Measurements from ENCODE around the gene LRP1-AS.
A peak's percentile ranks its signal among the peaks of the same experiment; 100 is the strongest.

The LRP1-AS gene

DNA sequence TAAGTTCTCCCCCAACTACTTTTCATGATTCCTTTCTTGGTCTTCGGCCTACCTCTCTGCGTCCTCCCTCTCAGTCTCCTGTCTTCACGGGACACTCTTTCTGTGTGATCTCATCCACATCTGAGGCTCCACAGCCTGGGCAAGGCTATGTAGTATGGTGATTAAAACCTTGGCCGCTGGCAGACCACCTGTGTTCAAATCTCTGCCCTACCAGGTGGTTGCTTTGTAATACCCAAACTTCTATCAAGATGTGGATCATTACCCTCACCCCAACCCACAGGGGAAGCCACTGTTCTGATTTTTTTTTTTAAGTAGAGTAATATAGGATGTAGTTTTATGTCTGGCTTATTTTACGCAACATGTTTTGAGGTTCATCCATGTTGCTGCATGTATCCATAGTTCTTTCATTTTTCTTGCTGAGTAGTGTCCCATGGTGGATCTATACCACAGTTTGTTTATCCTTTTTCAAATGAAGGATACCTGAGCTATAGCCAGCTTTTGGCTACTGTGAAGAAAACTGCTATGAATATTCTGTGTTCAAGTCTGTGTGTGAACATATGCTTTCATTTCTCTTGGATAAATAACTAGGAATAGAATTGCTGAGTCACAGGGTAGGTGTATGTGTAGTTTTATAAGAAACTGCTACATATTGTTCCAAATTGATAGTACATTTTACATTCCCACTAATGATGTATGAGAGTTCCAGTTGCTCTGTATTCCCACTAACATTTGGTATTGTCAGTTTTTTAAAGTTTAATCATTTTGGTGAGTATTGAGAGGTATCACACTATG lies 27.9 kb downstream of the LRP1-AS start:
- no peak for DNase-seq (ENCODE audit: low spot score)

DNA sequence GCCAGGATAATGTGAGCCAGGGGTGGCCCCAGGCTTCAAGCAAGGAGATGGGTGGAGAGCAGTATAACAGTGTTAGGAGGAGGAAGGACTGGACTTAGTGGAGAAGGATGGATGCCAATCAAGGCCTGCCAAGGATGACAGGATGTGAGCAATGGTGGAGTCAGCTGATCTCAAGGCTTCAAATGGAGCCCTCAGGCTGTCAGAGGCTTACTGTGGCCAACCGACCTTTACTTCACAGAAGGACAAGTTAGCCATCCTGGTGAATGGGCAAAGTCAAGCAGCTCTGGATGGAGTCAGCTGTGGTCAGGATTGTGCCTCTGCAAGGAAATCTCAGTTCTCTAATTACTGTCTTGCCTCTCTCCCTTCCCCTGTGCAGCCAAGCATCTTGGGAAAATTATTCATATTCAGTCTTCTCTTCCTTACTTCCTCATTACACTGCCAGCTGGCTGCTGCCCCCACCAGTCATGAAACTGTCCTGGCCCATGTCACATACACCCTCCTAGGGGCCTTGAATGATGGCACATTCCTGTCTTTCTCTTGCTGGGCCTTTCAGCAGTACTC lies 28.6 kb downstream of the LRP1-AS start:
- peak; percentile 56 for DNase-seq (ENCODE audit: low spot score)

DNA sequence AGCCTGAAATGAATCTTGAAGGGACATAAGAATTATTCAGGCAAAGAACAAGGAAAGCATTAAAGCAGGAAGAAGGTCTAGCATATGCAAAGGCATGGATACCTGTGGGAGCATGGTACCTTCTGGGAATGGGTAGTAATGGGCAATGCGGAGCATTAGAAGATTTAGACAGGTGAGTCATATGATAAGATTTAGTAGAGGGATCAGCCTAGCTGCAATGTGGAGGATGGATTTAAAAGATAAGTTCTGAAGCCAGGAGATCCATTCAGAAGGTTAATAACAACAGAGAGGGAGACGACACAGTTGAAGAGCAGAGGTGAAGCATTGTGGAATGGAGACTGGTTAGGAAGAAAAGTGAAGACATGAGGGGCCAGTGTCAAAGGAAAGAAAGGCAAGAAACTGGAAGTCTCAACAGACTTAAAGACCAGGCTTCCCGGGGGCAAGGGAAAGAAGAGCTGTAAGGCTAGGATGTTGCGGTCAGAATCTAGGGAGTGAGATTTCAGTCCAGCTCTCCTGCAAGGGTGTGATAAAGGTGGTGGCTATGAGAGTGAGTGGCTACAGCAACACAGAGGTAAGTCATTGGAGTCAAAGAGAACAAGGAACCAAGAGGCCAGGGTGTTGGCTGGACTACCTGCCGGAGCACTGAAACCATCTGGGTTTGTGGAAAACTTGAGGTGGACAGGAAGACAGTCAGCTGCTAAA lies 30.7 kb downstream of the LRP1-AS start:
- DNase-seq (ENCODE audit: low spot score): no peak

DNA sequence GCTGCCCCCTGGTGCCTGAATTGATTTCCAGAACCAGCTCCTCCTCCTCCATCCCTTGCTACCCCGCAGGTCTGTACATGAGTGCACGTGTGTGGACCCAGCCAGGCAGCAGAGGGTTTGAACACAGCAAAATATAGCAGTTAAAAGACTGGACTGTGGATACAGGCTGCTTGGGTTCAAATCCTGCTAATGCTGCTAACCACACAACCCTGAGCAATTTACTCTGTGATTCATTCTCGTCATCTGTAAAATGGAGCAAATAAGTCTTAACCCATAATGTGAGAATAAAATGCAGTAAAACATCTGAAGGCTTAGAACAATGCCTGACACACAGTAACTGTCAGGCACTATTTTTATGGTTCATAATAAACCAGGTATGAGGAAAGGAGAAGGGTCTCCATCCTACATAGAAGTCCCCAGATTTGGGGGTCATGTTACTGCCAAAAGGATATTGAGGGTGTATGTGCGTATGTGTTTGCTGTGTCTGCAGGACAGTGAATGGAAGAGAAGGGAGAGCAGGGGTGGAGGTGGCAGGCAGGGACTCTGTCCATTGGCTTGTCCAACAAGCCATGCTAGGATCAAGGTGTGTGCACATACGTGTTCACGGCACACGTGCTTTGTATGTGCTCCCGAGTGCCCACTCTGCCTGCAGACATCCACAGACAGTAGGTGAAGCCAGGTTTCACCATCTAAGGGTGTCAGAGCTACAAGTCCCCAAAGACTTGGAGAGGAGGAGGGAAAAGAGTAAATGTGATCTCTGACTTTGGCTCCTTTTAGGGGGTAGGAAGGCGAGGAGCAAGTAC lies 34.7 kb downstream of the LRP1-AS start:
- DNase-seq (ENCODE audit: low spot score): no peak

DNA sequence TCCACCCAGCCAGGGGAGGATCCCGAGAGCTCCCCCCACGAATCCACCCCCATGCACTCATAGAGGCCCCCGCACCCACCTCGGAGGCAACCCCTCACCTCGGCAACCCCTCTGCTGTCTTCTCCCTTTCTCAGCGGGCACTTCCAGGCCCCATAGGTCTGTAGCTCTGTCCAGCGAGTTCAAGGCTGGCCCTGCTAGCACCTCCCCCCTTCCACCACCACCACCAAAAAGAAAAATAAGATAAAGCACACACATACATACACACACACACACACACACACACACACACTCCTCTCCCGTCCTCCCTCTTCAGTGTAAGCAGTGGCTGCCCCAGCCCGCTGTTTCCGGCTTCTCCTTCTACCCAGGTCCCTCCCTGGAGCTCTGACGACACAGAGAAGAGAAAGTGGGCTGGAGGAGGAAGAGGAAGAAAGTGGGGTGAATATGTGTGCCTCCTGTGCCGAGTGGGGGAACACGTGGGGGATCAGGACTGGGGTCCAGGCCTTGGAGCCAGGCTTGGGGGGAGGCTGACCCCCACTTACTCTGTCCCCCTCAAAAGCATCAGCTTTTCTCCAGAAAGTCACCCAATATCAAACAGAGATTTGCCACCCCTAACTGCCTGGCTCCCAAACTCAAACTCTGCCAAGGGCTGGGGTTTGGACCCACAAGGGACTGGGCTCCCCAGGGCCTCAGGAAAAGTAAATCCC lies 36.2 kb downstream of the LRP1-AS start, which contains the start of gene STAT6:
STAT6 (minus strand) TSS at position 332 of the 704 bp plus-strand sequence. CDS start 3,084 bp downstream, outside the sequence.
- DNase-seq (ENCODE audit: low spot score): peak; percentile 51

DNA sequence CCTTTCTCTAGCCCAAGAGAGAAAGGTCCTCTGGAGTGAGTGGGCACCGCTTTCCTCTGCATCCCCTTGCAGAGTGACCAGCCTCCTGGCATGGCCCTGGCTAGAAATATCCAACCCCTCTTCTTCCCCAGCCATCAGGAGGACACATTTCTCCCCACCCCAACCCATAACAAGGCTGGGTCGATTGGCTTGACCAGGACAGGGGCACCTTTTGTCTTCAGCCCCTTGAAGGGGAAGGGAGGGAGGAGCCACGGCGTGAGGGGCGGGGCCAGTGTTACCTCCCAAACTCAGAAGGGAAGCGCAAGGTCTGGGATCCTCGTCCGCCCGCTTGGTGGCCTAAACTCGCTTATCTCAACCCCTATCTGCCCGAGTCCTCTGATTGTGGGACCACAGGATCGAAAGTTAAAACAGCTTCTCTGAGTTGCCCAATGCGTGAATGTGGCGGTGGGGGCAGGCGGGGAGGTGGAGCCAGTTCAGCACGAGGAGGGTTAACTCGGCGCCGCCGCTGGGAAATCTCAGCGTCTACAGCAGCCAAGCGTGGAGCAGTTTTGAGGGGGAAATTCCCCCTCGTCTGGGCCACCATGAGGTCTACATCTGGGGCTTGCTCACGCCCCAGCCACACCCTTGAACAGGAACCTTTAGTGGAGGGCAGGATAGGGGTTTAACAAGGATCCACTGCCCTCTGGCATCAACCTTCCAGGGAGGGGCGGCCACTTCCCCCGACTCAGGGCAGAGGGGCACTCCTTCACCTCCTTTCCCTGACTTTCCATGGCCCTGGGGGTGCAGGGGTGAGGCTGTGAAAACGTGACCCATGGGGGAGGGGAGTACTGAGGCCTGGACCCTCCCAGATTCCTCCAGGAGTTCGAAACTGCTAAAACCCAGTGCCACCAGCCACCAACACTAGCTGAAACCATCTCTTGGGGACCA lies 37.1 kb downstream of the LRP1-AS start:
- DNase-seq (ENCODE audit: low spot score): peak; percentile 58

DNA sequence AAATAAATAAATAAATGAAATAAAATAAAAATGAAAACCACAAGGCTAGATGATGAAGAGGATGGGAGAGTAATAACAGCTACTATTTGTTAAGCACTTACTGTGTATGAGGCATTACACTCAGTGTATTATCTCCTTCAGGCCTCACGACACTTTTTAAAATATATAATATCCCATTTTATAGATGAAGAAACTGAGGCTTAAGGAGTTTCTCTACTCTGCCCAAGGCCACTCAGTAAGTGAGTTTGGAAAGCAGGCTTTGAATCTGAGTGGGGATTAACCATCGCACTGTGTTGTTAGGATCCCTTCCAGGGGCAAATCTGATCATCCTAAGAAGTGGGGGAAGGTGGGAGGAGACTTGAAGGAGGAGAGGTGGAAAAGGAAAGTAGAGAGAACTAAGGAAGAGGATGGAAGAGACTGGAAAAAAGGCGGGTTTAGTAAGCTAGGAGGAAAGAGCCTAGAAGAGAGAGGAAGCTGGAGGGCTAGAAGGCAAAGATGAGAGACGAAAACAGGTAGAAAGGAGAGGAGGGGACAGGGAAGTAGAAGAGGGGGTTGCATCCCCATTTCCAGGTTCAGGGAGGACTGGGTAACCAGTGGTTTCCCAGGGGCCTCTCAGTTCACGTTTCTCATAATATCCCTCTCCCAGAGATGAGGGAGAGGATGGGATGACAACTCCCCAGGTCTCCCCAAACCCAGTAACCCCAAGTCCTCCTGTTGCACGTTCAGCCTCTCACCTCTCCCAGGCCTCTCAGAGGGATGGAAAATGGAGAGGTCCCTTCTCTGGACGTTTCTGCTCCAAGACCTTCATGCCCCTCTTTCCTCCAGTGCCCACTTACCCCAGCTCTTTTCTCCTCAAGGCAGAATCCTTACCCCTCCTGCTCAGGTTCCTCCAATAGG lies 38.0 kb downstream of the LRP1-AS start:
- DNase-seq (ENCODE audit: low spot score): no peak

DNA sequence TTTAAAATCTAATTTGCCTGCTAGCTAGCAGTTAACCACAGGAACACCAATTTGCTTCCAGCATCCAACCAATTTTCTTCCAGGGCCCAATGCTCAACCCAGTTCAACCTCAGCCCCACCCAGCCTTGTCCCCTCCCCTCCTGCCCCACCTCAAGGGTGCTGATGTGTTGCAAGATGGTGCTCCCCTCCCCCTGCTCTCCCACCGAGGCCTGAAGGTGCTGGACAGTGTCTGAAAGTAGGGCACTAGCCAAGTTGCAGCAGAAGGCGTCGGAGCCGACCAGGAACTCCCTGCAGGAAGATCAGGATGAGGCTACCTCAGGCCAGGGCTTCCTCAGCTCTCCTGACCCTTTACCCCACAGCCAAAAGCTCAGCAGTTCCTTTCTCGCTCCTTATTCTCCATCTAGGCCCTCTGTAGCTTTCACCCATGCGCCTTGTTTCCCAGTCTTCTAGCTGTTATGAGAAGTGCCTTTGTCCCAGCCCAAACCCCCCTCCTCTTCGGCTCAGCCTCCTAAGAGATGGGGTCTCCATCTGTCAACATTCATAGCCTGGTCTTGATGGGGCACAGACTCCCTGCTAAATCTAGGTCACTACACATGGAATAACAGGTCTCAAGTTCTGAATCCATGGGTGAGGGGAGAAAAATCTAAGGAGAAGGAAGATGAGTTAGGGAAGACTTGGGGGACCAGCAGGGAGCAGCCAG lies 39.8 kb downstream of the LRP1-AS start:
- DNase-seq (ENCODE audit: low spot score): no peak

DNA sequence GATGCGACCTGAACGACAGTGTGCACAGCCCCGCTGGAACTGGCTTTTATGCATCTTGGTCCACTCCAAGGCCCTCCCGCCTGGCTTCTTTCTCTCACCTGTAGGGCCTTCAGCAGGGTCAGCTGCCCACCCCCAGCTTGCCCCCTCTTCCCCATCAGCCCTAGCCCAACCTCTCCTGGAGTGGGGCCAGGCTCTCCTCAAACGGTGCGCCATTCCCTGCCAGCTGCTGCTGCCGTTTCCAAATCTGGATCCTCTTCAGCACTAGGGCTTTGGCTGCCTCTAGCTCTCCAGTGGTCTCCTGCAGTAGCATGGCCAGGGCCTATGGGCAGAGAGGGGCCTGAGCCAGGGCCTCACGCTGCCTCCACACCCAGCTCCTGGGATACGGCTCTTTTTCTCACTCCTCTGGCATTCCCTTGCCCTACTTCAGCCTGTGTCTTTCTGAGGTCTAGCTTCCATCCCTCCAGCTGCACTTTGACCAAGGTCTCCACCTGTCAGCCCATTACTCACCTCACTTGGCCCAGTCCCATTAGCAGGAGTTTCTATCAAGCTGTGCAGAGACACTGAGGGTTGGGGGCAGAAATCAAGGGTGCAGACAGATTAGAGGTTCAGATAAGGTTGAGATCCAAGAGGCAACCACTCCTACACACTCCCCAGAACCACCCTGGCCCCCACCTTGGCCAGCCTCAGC lies 41.3 kb downstream of the LRP1-AS start:
- DNase-seq (ENCODE audit: low spot score): no peak

DNA sequence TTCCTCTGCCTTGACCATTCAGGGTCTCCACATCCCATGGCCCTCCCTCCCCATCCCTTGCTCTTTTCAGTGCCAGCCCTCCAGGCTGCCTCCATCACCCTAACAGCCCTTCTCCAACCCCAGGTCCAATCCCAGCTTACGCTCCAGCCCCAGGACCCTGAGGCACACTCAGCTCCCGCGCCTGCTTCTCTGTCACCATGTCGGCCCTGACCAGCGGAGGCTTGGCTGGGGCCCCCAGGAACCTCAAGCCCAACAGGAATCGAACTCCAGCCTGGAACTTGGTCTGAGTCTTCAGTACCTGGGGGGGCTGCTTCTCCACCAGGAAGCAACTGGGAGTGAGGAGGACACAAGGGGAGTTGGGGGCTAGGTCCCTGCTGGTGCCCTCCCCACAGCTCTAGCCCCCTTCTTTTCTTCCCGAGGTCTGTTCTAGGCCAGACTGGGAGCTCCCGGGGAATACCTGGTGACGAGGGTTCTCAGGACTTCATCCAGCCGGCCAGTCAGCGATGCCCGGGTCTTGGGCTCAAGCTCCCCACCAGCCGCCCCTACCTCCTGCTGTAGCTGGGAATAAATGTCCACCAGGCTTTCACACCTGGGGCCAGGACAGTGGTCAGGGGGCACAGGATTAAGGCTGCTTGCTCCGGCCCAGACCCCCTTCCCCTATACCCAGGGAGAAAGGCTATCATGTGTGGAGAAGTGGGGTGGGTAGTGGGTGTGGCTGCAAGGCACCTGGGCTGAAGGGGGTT lies 42.2 kb downstream of the LRP1-AS start:
- no peak for DNase-seq (ENCODE audit: low spot score)

DNA sequence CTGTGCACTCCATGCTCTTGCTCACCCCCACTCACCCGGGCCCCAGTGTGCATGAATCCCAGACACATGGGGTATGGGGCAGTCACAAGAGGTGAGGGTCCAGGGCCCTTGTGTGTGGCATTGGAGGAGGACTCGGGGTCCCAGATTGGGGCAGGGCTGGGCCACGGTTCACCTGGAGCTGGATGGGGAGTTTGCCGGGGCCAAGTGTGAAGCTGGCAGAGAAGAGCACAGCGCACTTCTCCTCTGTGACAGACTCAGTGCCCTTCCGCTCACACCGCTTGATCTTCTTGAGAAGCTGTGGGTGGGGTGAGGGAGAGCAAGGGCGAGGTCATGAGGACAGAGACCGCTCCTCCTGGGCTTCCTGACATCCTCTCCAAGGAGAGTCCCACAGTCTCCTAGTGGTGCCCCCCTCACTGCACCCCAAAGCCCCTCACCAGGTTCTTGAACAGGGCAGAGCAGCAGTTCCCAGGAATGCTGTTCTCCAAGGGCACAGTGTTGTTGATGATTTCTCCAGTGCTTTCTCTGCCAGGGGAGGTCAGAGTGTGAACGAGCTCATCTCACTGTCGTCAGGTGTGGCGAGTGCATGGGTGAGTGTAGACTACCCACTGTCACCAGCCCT lies 43.0 kb downstream of the LRP1-AS start:
- no peak for DNase-seq (ENCODE audit: low spot score)

DNA sequence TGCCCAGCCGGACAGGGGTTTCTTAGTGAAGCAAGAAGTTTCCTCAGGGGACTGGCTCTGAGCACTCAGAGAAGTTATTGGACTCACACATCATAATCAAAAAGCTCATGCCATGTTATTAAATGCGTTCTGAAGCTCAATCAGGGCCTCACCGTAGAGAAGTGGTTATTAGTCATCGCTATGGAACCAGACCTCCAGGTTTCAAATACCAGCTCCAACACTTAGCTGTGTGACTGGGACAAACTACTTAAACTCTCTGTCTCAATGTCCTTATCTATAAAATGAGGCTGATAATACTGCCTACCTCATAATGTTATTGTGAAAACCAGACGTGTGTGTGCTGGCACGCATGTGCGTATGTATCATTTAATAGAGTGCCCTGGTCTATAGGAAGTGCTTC lies 43.6 kb downstream of the LRP1-AS start:
- no peak for DNase-seq (ENCODE audit: low spot score)

DNA sequence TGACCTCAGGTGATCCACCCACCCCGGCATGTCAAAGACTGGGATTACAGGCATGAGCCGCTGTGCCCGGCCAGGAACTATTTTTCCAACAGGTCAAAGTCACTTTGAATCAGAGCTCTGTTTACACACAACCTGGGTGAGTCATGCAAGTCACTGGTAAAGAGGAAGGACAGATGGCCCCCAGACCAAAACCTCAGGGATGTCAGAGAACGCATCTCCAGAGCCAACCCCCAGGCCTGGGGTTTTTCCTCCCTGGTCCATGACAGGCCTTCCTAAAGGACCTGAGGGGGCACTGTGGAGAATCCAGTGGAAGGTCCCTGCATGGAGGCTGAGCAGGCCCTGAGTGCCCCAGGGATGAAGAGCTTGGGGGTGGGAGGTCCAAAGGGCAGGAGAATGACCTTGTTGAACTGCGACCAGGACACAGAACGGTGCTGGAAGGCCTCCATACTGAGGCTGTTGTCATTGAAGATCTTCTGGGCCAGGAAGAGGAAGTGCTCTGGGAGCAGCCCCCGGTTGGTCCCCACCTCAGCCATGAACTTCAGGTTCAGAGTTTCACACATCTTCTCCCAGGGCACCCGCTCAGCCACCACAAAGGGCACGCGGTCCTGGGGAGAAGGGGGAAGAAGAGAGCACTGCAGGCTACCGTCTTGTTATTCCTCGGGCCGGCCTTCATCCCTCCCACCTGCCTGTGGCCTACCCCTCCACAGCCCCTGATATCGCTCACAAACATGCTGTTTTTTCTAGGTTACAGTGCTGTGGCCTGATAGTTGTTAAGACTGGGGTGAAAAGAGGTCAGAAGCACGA lies 45.3 kb downstream of the LRP1-AS start:
- no peak for DNase-seq (ENCODE audit: low spot score)

DNA sequence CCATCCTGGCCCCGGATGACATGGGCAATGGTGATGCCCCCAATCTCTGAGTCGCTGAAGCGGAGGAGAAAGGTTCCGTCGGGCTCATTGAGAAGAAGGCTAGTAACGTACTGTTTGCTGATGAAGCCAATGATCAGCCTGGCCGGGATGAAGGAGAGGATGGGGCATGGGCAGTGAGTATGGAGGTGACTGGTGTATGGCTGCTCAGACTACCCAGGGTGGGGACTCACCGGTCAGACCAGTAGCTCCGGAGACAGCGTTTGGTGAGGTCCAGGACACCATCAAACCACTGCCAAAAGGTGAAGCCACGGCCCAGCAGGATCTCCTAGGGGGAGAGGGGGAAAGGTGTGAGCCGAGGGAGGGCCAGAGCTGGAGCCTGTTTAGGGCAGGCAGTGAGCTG lies 47.7 kb downstream of the LRP1-AS start:
- DNase-seq (ENCODE audit: low spot score): no peak

DNA sequence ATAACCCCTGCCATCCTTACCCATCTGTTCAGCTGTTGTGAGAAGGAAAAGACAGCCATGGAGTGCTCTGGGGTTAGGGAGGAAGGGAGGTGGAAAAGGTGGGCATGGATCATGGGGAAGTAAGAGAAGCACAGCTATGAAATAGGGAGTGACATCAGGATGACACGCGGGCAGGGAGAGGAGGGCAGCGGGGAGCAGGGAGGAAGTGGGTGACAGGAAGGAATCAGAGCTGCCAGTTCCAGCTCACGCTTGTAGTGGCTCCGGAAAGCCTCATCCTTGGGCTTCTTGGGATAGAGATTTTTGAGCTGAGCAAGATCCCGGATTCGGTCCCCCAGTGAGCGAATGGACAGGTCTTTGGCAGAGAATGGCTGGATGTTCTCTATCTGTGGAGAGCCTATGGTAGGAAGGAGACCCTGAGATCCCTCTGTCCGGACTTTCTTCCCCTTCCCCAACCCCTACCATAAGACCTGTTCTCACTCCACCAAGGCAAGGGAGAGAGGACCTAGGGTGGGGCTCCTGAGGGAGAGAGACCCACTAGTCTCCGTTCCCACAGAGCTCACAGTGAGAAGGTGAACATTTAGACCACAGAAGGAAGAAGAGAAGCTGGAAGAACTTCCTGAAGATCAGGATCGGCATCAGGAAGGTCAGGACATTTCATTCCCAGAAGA lies 48.2 kb downstream of the LRP1-AS start:
- DNase-seq (ENCODE audit: low spot score): no peak

DNA sequence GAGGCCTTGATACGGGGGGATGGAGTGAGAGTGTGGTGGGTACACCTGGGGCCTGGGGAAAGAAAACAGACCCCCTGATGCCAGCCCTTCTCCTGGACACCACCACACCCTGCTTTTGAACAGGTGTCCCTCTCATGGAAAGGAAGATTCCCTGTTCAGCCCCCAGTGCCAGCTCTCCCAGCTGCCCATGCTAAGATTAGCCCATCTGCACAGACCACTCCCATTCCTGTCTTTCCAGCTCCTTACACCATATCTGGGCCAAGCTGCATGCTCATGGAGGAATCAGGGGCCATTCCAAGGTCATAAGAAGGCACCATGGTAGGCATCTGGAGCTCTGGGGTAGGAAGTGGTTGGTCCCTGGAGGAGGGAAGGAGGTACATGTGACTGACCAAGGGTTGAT lies 48.9 kb downstream of the LRP1-AS start:
- DNase-seq (ENCODE audit: low spot score): no peak

Measured in COLO829 (cell line).